HepG2 (cell line): ENCODE data around the gene SRRT. TPM values are rescaled to one million over a fixed set of nuclear protein-coding genes. Genes with fewer than 3 reads are reported as not detected.

Source experiments
- ASH2L ChIP-seq: fragments of 300-600, 200-600 bp; sonication (generic); IDR thresholded peaks from 2 replicates; pipeline ENCODE4 v1.7.0; 2017; ENCODE audit warnings: low read depth, mild to moderate bottlenecking, moderate library complexity, mixed read lengths, low read length; ENCODE audit not compliant: insufficient read length
- CREB1 ChIP-seq, 2 experiments: fragments of 450-650 bp in 1 of 2; IDR thresholded peaks; 2 replicates each; pipeline ENCODE4 v1.6.1; 2016 to 2017; ENCODE audit warnings: control low read depth in 1 of 2, mild to moderate bottlenecking in 1 of 2, missing compliant biosample characterization in 1 of 2, missing genetic modification characterization in 1 of 2
- HDAC6 ChIP-seq: fragments of 200-600 bp; sonication (generic); IDR thresholded peaks from 2 replicates; pipeline ENCODE4 v1.7.0; 2017; ENCODE audit warnings: mild to moderate bottlenecking, antibody characterized with exemption, low read length, low read depth
- IKZF4 ChIP-seq: sonication (generic); formaldehyde crosslinking; IDR thresholded peaks from 2 replicates; pipeline ENCODE4 v1.5.1; 2020; ENCODE audit warnings: borderline replicate concordance, mild to moderate bottlenecking, low read depth, missing genetic modification reagents; ENCODE audit errors: not compliant biosample characterization
- IRF2 ChIP-seq: IDR thresholded peaks from 2 replicates; pipeline ENCODE4 v1.6.1; 2018; ENCODE audit warnings: missing genetic modification reagents, missing compliant biosample characterization
- JUND ChIP-seq: sonication (generic); formaldehyde crosslinking; IDR thresholded peaks from 2 replicates; pipeline ENCODE4 v1.8.0; 2022; ENCODE audit warnings: mild to moderate bottlenecking, missing genetic modification reagents
- PTBP1 ChIP-seq: fragments of 200-400 bp; formaldehyde crosslinking; IDR thresholded peaks from 2 replicates; pipeline ENCODE4 v1.6.1; 2018; ENCODE audit warnings: low read length, low read depth; ENCODE audit not compliant: poor library complexity, severe bottlenecking
- RFX5 ChIP-seq: IDR thresholded peaks from 2 replicates; pipeline ENCODE4 v1.6.1; 2011; ENCODE audit warnings: low read depth, low read length, improper control_type of control experiment
- SALL2 ChIP-seq: sonication (generic); formaldehyde crosslinking; IDR thresholded peaks from 2 replicates; pipeline ENCODE4 v1.8.1; 2023; ENCODE audit warnings: mild to moderate bottlenecking, missing genetic modification reagents, inconsistent platforms
- SRSF1 ChIP-seq: fragments of 200-400 bp; formaldehyde crosslinking; optimal IDR thresholded peaks from 2 replicates; pipeline ENCODE3; 2017; ENCODE audit warnings: mild to moderate bottlenecking, low read depth, low read length, moderate library complexity
- SUZ12 ChIP-seq: fragments of 150-350 bp; IDR thresholded peaks from 2 replicates; pipeline ENCODE4 v1.6.1; 2014; ENCODE audit warnings: low read depth, low read length
- TBL1XR1 ChIP-seq: fragments of 150-350 bp; IDR thresholded peaks from 2 replicates; pipeline ENCODE4 v1.6.1; 2014; ENCODE audit warnings: borderline replicate concordance, low read length; ENCODE audit not compliant: partially characterized antibody
- ZBTB7A ChIP-seq: sonication (generic); formaldehyde crosslinking; IDR thresholded peaks from 2 replicates; pipeline ENCODE4 v1.8.0; 2022; ENCODE audit warnings: mild to moderate bottlenecking, missing genetic modification reagents
- ZFP1 ChIP-seq: IDR thresholded peaks from 2 replicates; pipeline ENCODE4 v1.6.1; 2016
- ZFP82 ChIP-seq: sonication (generic); formaldehyde crosslinking; IDR thresholded peaks from 2 replicates; pipeline ENCODE4 v1.5.1; 2020; ENCODE audit warnings: mild to moderate bottlenecking, missing genetic modification reagents, borderline replicate concordance
- ZNF367 ChIP-seq: sonication (generic); formaldehyde crosslinking; IDR thresholded peaks from 2 replicates; pipeline ENCODE4 v1.4.0; 2020; ENCODE audit warnings: missing genetic modification reagents, borderline replicate concordance
- ZNF577 ChIP-seq: sonication (generic); formaldehyde crosslinking; IDR thresholded peaks from 2 replicates; pipeline ENCODE4 v1.4.0; 2020; ENCODE audit warnings: mild to moderate bottlenecking, low read depth, missing genetic modification reagents, borderline replicate concordance
- ZNF598 ChIP-seq: sonication (generic); formaldehyde crosslinking; IDR thresholded peaks from 2 replicates; pipeline ENCODE4 v1.5.1; 2020; ENCODE audit warnings: mild to moderate bottlenecking, missing genetic modification reagents, borderline replicate concordance
- ZNF616 ChIP-seq: sonication (generic); formaldehyde crosslinking; IDR thresholded peaks from 2 replicates; pipeline ENCODE4 v1.5.0; 2020; ENCODE audit warnings: low read depth, mild to moderate bottlenecking, missing genetic modification reagents
- ZNF772 ChIP-seq: sonication (generic); formaldehyde crosslinking; IDR thresholded peaks from 2 replicates; pipeline ENCODE4 v1.5.0; 2020; ENCODE audit warnings: mild to moderate bottlenecking, missing genetic modification reagents
- polyA plus RNA-seq, 8 experiments: library from polyadenylated mRNA; depleted of rRNA in 3 of 8; stranded (reverse) in 7 of 8; unstranded in 1 of 8; fragments of >200 nt; fragmentation: Illumina TruSeq in 4 of 8; extraction: Trizol in 4 of 8; gene quantifications; 2 replicates each; pipeline versions ENCODE4 v1.2.1 to v1.2.3, GENCODE V29; 2011 to 2016; ENCODE audit warnings: low read depth in 4 of 8, missing spikeins in 1 of 8, mixed read lengths in 1 of 8; ENCODE audit not compliant: insufficient read depth in 1 of 8
- total RNA-seq, 5 experiments: library from RNA; depleted of rRNA; stranded (reverse); fragments of >200 nt; fragmentation: Illumina TruSeq; extraction: Trizol; gene quantifications; 2 replicates each; pipeline ENCODE4 v1.2.3, GENCODE V29; 2016; ENCODE audit warnings: low read depth in 1 of 5
- TF ChIP-seq, protein P1 (sequence below): sonication (generic); formaldehyde crosslinking; IDR thresholded peaks from 2 replicates; pipeline ENCODE4 v1.4.0; 2020; ENCODE audit warnings: mild to moderate bottlenecking, missing genetic modification reagents

Gene SRRT
- total and polyA plus RNA-seq, 2 of the 13 experiments (the other 11 are each of a cell fraction or from before 2014, with no cell fraction given) = 26.2 to 106 TPM

DNA sequence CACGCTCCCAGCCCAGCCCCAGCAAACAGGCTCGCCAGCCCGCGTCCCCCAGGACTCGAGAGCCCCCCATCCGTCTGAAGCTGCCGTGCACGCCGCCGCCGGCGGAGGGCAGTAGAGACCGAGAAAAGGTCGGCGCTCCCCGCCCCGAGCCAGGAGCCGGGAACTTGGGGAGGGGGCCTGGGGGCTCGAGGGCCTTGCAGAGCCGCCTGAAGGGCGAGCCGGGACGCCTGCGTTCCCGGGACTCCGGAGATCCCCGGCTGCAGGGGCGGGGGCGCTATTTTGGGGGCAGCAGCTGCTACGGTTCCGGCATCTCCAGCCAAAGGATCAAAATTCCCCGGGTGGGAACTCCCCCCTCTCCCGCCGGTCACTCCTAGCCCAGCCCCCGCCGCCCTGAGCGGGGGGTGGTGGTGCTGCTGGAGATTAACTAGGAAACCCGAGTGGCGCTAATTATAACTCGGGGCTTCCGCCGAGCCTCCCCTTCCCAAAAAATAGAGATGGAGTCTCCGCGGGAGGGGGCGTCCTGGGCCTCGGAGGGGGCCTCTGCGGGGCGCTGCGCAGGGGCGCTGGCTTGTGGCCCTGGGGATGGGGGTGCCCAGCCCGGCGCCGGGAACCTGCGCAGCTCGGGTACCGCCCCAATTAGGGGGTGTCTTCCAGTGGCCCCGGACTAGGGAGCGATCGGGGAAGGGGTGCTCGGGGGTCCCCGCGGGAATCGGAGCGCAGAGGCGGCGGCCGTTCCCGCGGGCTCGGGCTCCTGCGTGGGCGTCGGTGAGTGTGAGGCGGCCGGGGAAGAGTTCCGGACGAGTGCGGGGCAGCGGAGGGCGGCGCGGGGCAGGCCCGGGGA lies 20.2 kb downstream of the SRRT start (continued):
- TF ChIP-seq, protein P1, sequence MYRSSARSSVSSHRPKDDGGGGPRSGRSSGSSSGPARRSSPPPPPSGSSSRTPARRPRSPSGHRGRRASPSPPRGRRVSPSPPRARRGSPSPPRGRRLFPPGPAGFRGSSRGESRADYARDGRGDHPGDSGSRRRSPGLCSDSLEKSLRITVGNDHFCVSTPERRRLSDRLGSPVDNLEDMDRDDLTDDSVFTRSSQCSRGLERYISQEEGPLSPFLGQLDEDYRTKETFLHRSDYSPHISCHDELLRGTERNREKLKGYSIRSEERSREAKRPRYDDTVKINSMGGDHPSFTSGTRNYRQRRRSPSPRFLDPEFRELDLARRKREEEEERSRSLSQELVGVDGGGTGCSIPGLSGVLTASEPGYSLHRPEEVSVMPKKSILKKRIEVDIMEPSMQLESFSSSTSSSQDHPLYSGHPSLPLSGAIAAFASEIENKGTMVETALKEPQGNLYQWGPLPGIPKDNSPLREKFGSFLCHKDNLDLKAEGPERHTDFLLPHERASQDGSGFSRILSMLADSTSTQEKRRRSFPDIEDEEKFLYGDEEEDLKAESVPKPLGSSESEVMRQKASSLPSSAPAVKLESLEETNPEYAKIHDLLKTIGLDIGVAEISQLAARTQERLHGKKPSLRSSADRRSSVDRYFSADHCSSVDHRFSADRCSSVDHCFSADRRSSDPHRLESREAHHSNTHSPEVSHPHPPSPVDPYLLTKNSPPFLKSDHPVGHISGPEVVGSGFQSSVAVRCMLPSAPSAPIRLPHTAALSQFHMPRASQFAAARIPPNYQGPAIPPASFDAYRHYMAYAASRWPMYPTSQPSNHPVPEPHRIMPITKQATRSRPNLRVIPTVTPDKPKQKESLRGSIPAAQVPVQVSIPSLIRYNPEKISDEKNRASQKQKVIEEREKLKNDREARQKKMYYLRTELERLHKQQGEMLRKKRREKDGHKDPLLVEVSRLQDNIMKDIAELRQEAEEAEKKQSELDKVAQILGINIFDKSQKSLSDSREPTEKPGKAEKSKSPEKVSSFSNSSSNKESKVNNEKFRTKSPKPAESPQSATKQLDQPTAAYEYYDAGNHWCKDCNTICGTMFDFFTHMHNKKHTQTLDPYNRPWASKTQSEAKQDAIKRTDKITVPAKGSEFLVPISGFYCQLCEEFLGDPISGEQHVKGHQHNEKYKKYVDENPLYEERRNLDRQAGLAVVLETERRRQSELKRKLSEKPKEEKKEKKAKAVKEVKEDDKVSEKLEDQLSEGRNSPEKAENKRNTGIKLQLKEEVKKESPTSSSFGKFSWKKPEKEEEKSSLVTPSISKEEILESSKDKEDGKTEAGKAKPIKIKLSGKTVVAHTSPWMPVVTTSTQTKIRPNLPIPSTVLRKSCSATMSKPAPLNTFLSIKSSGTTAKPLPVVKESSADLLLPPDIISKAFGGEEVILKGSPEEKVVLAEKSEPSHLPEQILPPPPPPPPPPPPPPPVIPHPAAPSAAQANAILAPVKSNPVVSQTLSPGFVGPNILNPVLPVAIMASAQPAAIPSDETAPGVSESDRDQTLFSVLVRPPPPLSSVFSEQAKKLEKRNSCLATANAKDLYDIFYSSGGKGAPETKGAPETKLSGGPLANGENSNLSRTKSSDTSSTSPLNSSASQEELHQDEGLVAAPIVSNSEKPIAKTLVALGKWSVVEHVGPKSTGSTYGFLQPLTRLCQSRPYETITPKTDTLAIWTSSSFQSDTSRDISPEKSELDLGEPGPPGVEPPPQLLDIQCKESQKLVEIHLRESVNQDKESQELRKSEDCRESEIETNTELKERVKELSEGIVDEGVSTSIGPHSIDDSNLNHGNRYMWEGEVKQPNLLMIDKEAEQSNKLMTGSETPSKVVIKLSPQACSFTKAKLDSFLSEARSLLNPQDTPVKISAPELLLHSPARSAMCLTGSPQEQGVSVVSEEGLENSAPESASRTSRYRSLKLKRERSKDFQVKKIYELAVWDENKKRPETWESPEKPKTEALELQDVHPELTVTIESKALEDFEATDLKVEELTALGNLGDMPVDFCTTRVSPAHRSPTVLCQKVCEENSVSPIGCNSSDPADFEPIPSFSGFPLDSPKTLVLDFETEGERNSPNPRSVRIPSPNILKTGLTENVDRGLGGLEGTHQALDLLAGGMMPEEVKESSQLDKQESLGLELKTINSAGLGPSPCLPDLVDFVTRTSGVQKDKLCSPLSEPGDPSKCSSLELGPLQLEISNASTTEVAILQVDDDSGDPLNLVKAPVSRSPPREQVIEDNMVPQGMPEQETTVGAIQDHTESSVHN = 0 out of 2 replicates have a peak, but pooled peaks have one; percentile 45
- no peak for TF ChIP-seq SRSF1
- TF ChIP-seq SUZ12 = no peak
- TF ChIP-seq ZBTB7A (CRISPR knock-in tag) = peak; percentile 88
- TF ChIP-seq ZNF577 (CRISPR knock-in tag) = no peak
- no peak for TF ChIP-seq PTBP1
- TF ChIP-seq HDAC6 = no peak
- no peak for TF ChIP-seq ZNF616 (CRISPR knock-in tag)
- no peak for TF ChIP-seq ZFP1 (CRISPR knock-in tag)
- no peak for TF ChIP-seq JUND (CRISPR knock-in tag)
- TF ChIP-seq IKZF4 (CRISPR knock-in tag) = no peak
- TF ChIP-seq SALL2 (CRISPR knock-in tag) = peak; percentile 26; the same call in 1 of the 2 replicates
- TF ChIP-seq IRF2 (CRISPR knock-in tag) = no peak
- no peak for TF ChIP-seq ZNF367 (CRISPR knock-in tag)
- no peak for TF ChIP-seq RFX5
- TF ChIP-seq ASH2L = peak; percentile 1
- no peak for TF ChIP-seq CREB1 (IDR thresholded peaks at IDR 0.05)
- no peak for TF ChIP-seq CREB1 (CRISPR knock-in tag; IDR thresholded peaks at IDR 0.05)
- TF ChIP-seq ZFP82 (CRISPR knock-in tag) = no peak
- TF ChIP-seq ZNF772 (CRISPR knock-in tag) = no peak
- no peak for TF ChIP-seq TBL1XR1
- TF ChIP-seq ZNF598 (CRISPR knock-in tag) = no peak; the same call in 1 of the 2 replicates
